H1 (cell line): ENCODE data around the gene MRPS12. TPM values are rescaled to one million over a fixed set of nuclear protein-coding genes. Genes with fewer than 3 reads are reported as not detected.

Experiments used
- CTCF ChIA-PET: fragments of 300-600 bp; sonication (Branson Sonifier 250); formaldehyde crosslinking; loops from one replicate; lab custom pipeline; 2021; ENCODE audit not compliant: partially characterized antibody; lab: Charles Lee
- POLR2A ChIA-PET: fragments of 300-600 bp; sonication (Branson Sonifier 250); formaldehyde crosslinking; loops from one replicate; lab custom pipeline; 2021; ENCODE audit warnings: inconsistent platforms; ENCODE audit not compliant: partially characterized antibody; lab: Charles Lee
- DNase-seq, 2 experiments: peaks; one replicate each; pipeline versions ENCODE4 v3.0.0 to v3.0.0-alpha.2; 2010 to 2022; ENCODE audit warnings: low spot score in 2 of 2, low read depth in 1 of 2, mixed read lengths in 1 of 2
- FAIRE-seq: peaks from 2 replicates; lab custom pipeline; 2011; peaks lifted over from hg19 to GRCh38; lab: Jason Lieb, UNC
- H2AFZ ChIP-seq: 2 replicates; pipeline ENCODE4 v1.8.1; 2012; ENCODE audit warnings: low read length, inconsistent platforms
- H2AK5ac ChIP-seq: 2 replicates; pipeline ENCODE4 v1.6.1; 2013; ENCODE audit warnings: low read depth, low read length
- H2BK120ac ChIP-seq: replicated peaks from 2 replicates; pipeline ENCODE3; 2013; ENCODE audit warnings: low read depth, low read length, inconsistent platforms
- H2BK12ac ChIP-seq: 2 replicates; pipeline ENCODE4 v1.6.1; 2013; ENCODE audit warnings: low read depth, low read length
- H2BK15ac ChIP-seq: 2 replicates; pipeline ENCODE4 v1.6.1; 2013; ENCODE audit warnings: low read length
- H2BK20ac ChIP-seq: 2 replicates; pipeline ENCODE4 v1.6.1; 2013; ENCODE audit warnings: low read length
- H2BK5ac ChIP-seq: 2 replicates; pipeline ENCODE4 v1.6.1; 2013; ENCODE audit warnings: low read depth, low read length
- H3K14ac ChIP-seq: 2 replicates; pipeline ENCODE4 v1.6.1; 2013; ENCODE audit warnings: inconsistent platforms; ENCODE audit not compliant: insufficient read length
- H3K18ac ChIP-seq: 2 replicates; pipeline ENCODE4 v1.6.1; 2013; ENCODE audit warnings: low read length; ENCODE audit errors: extremely low read depth
- H3K23ac ChIP-seq: 2 replicates; pipeline ENCODE4 v1.6.1; 2013; ENCODE audit warnings: inconsistent platforms; ENCODE audit not compliant: insufficient read length
- H3K23me2 ChIP-seq: 2 replicates; pipeline ENCODE4 v1.6.1; 2013; ENCODE audit warnings: low read depth, low read length
- H3K27ac ChIP-seq: 2 replicates; pipeline ENCODE4 v1.6.1; 2011; ENCODE audit warnings: low read depth, low read length, inconsistent platforms
- H3K27me3 ChIP-seq, 4 experiments: replicated peaks in 1 of 4; 1 replicate in 1 of 4; 2 replicates in 3 of 4; pipeline versions ENCODE4 v1.6.1 to v1.8.1; 2011 to 2013; ENCODE audit warnings: low read length in 3 of 4, mild to moderate bottlenecking in 3 of 4, inconsistent platforms in 2 of 4, mixed read lengths in 2 of 4, moderate library complexity in 1 of 4; ENCODE audit not compliant: control insufficient read depth in 3 of 4, insufficient read depth in 3 of 4; ENCODE audit errors: extremely low read depth in 1 of 4
- H3K36me3 ChIP-seq, 4 experiments: 2 replicates each; pipeline versions ENCODE4 v1.6.1 to v1.8.1; 2011 to 2013; ENCODE audit warnings: mild to moderate bottlenecking in 4 of 4, low read length in 3 of 4, moderate library complexity in 2 of 4, control low read depth in 1 of 4, inconsistent platforms in 1 of 4; ENCODE audit not compliant: insufficient read depth in 4 of 4, control insufficient read depth in 2 of 4
- H3K4ac ChIP-seq: replicated peaks from 2 replicates; pipeline ENCODE3; 2013; ENCODE audit warnings: low read length, low read depth, mixed read lengths, inconsistent platforms; ENCODE audit not compliant: insufficient read length
- H3K4me1 ChIP-seq, 4 experiments: replicated peaks in 1 of 4; 1 replicate in 1 of 4; 2 replicates in 3 of 4; pipeline versions ENCODE4 v1.6.1 to v1.8.1; 2011 to 2013; ENCODE audit warnings: low read length in 3 of 4, inconsistent platforms in 2 of 4, mixed read lengths in 1 of 4; ENCODE audit not compliant: insufficient read depth in 4 of 4, control insufficient read depth in 3 of 4
- H3K4me2 ChIP-seq, 2 experiments: 2 replicates each; pipeline versions ENCODE4 v1.6.1 to v1.8.1; 2011 to 2013; ENCODE audit warnings: low read depth in 2 of 2, low read length in 2 of 2, control low read depth in 1 of 2, inconsistent platforms in 1 of 2, mild to moderate bottlenecking in 1 of 2; ENCODE audit not compliant: insufficient read depth in 1 of 2
- H3K4me3 ChIP-seq, 4 experiments: fragments of 200-600, 300-600 bp in 1 of 4; sonication (generic), shearing (Covaris generic), sonication (Bioruptor Twin) in 1 of 4; 2 replicates each; pipeline versions ENCODE4 v1.5.1 to v1.8.1; 2011 to 2016; ENCODE audit warnings: low read length in 4 of 4, low read depth in 3 of 4, control low read depth in 2 of 4, inconsistent platforms in 2 of 4, mild to moderate bottlenecking in 2 of 4, mixed read lengths in 1 of 4, moderate library complexity in 1 of 4; ENCODE audit not compliant: insufficient read depth in 2 of 4; ENCODE audit errors: extremely low read depth in 1 of 4
- H3K56ac ChIP-seq: replicated peaks from 2 replicates; pipeline ENCODE3; 2013; ENCODE audit warnings: low read depth, mild to moderate bottlenecking, mixed read lengths, low read length, inconsistent platforms; ENCODE audit not compliant: insufficient read length
- H3K79me1 ChIP-seq: 2 replicates; pipeline ENCODE4 v1.6.1; 2013; ENCODE audit warnings: low read depth, low read length, control low read depth
- H3K79me2 ChIP-seq, 2 experiments: 2 replicates each; pipeline versions ENCODE4 v1.6.1 to v1.8.1; 2012 to 2013; ENCODE audit warnings: low read length in 2 of 2, mild to moderate bottlenecking in 2 of 2, inconsistent platforms in 1 of 2; ENCODE audit not compliant: insufficient read depth in 2 of 2, control insufficient read depth in 1 of 2
- H3K9ac ChIP-seq, 4 experiments: replicated peaks in 1 of 4; 1 replicate in 1 of 4; 2 replicates in 3 of 4; pipeline versions ENCODE4 v1.6.1 to v1.8.1; 2011 to 2013; ENCODE audit warnings: low read depth in 3 of 4, low read length in 3 of 4, control low read depth in 2 of 4, mild to moderate bottlenecking in 2 of 4, moderate library complexity in 2 of 4, inconsistent platforms in 1 of 4; ENCODE audit errors: extremely low read depth in 1 of 4
- H3K9me3 ChIP-seq, 2 experiments: 2 replicates each; pipeline versions ENCODE4 v1.6.1 to v1.8.1; 2012 to 2013; ENCODE audit warnings: mild to moderate bottlenecking in 2 of 2, moderate library complexity in 2 of 2, control low read depth in 1 of 2, inconsistent platforms in 1 of 2, low read depth in 1 of 2, low read length in 1 of 2, mixed read lengths in 1 of 2; ENCODE audit not compliant: insufficient read depth in 2 of 2
- H4K20me1 ChIP-seq, 2 experiments: replicated peaks in 1 of 2; 2 replicates each; pipeline versions ENCODE3 to v1.8.1; 2011 to 2013; ENCODE audit warnings: inconsistent platforms in 2 of 2, low read length in 2 of 2, mild to moderate bottlenecking in 1 of 2; ENCODE audit not compliant: insufficient read depth in 2 of 2, control insufficient read depth in 1 of 2
- H4K5ac ChIP-seq: 2 replicates; pipeline ENCODE4 v1.6.1; 2013; ENCODE audit warnings: low read length, low read depth, mixed read lengths, inconsistent platforms; ENCODE audit not compliant: insufficient read length
- H4K8ac ChIP-seq: 2 replicates; pipeline ENCODE4 v1.8.0; 2013; ENCODE audit warnings: mild to moderate bottlenecking, moderate library complexity, low read length, inconsistent platforms; ENCODE audit not compliant: insufficient read depth; ENCODE audit errors: extremely low read depth
- H4K91ac ChIP-seq: replicated peaks from 2 replicates; pipeline ENCODE3; 2013; ENCODE audit warnings: low read length, mixed read lengths, inconsistent platforms; ENCODE audit not compliant: insufficient read length
- BACH1 ChIP-seq: IDR thresholded peaks from 2 replicates; pipeline ENCODE4 v1.6.1; 2012; ENCODE audit warnings: low read length, improper control_type of control experiment
- BCL11A ChIP-seq, 2 experiments: IDR thresholded peaks; one replicate each; pipeline ENCODE4 v1.6.1; 2011; ENCODE audit warnings: low read depth in 2 of 2, low read length in 2 of 2, mild to moderate bottlenecking in 2 of 2
- BRCA1 ChIP-seq: IDR thresholded peaks from 2 replicates; pipeline ENCODE4 v1.6.1; 2012; ENCODE audit warnings: low read depth, low read length, improper control_type of control experiment
- CHD1 ChIP-seq: IDR thresholded peaks from 2 replicates; pipeline ENCODE4 v1.6.1; 2012; ENCODE audit warnings: low read depth, low read length, improper control_type of control experiment
- FOSL1 ChIP-seq: IDR thresholded peaks from 2 replicates; pipeline ENCODE4 v1.6.1; 2011; ENCODE audit warnings: mild to moderate bottlenecking, low read depth, low read length, moderate library complexity; ENCODE audit not compliant: insufficient read depth
- GTF2F1 ChIP-seq: IDR thresholded peaks from 2 replicates; pipeline ENCODE4 v1.6.1; 2012; ENCODE audit warnings: low read depth, low read length, improper control_type of control experiment, borderline replicate concordance
- KDM5A ChIP-seq: fragments of 200-600 bp; IDR thresholded peaks from 2 replicates; pipeline ENCODE4 v1.7.1; 2012; ENCODE audit warnings: mild to moderate bottlenecking, low read length, inconsistent platforms, mixed read lengths
- MAFK ChIP-seq: IDR thresholded peaks from 2 replicates; pipeline ENCODE4 v1.6.1; 2012; ENCODE audit warnings: low read depth, mild to moderate bottlenecking, improper control_type of control experiment, low read length
- RXRA ChIP-seq: IDR thresholded peaks from 2 replicates; pipeline ENCODE4 v1.6.1; 2011; ENCODE audit warnings: low read depth, mild to moderate bottlenecking, low read length, moderate library complexity; ENCODE audit not compliant: insufficient read depth
- SIN3A ChIP-seq, 2 experiments: IDR thresholded peaks in 1 of 2; conservative IDR thresholded peaks in 1 of 2; 2 replicates each; pipeline ENCODE4 v1.6.1; 2011 to 2012; ENCODE audit warnings: low read length in 2 of 2, improper control_type of control experiment in 1 of 2, low read depth in 1 of 2, mild to moderate bottlenecking in 1 of 2
- TAF7 ChIP-seq: optimal IDR thresholded peaks from 2 replicates; pipeline ENCODE3; 2011; ENCODE audit warnings: low read depth, mild to moderate bottlenecking, inconsistent platforms, low read length, moderate library complexity, borderline replicate concordance
- WGBS, 2 experiments: shearing (Covaris generic) in 1 of 2; methylation state at CpG; one replicate each; pipeline versions ENCODE4 v1.1.6 to v1.1.7; 2013 to 2015; ENCODE audit warnings: low lambda C conversion rate in 2 of 2, mixed read lengths in 2 of 2, inconsistent platforms in 1 of 2, low coverage in 1 of 2, missing lambda C conversion rate in 1 of 2; ENCODE audit not compliant: insufficient replicate concordance in 2 of 2, insufficient coverage in 1 of 2, insufficient read length in 1 of 2; ENCODE audit errors: extremely low coverage in 1 of 2, missing lambda C conversion rate in 1 of 2; 5-methylcytosine and 5-hydroxymethylcytosine counted together
- polyA plus RNA-seq, 7 experiments: library from polyadenylated mRNA; depleted of rRNA in 3 of 7; stranded (reverse) in 5 of 7; unstranded in 2 of 7; fragments of >200 nt in 5 of 7; fragments of 200-250 nt in 2 of 7; gene quantifications; 1 replicate in 5 of 7; 2 replicates in 1 of 7; 4 replicates in 1 of 7; pipeline versions ENCODE4 v1.2.1 to v1.2.3, GENCODE V29; 2011 to 2013; ENCODE audit warnings: missing spikeins in 2 of 7, mixed read lengths in 2 of 7
- total RNA-seq: library from RNA; stranded (reverse); fragmentation: NEBNext Ultra II Directional; extraction: Animal tissue kit (Norgen Biotek cat#: 25700); gene quantifications from 2 replicates; pipeline ENCODE4 v1.2.1, GENCODE V29; 2021

Gene MRPS12
- total and polyA plus RNA-seq, 2 of the 8 experiments (the other 6 are each of a cell fraction or from before 2014, with no cell fraction given): 79.0 to 175 TPM

- Histone ChIP-seq H4K91ac (no peak overlapping the region), H3K36me3 (peaks cover 0 to 6% (median under 1%) of the 10 kb centered on the region in 4 experiments; a peak in 5 of 8 replicates), H3K4me3 (no peak overlapping the region), H3K14ac (no peak overlapping the region), H4K20me1 (peaks cover 0 to 6% of the 10 kb centered on the region in 2 experiments), H3K79me2 (no peaks in the 10 kb centered on the region; a peak in 1 of 4 replicates), H3K4me1 (peaks cover 0 to 3% (median 0%) of the 10 kb centered on the region in 4 experiments; a peak in 1 of 7 replicates), H3K23me2 (peaks cover 3% of the 10 kb centered on the region; the same call in 1 of the 2 replicates), H3K23ac (no peak overlapping the region), H3K9ac (no peak overlapping the region), H3K27ac (no peak overlapping the region), H3K4me2 (no peak overlapping the region), H2BK5ac (no peak overlapping the region), H3K56ac (no peak overlapping the region), H2BK15ac (no peak overlapping the region), H3K27me3 (no peaks in the 10 kb centered on the region; a peak in 1 of 7 replicates), H3K4ac (no peak overlapping the region), H2BK120ac (no peak overlapping the region), H4K8ac (no peak overlapping the region; the same call in 1 of the 2 replicates), H2BK12ac (no peak overlapping the region), H2AFZ (no peak overlapping the region), H3K9me3 (no peaks in the 10 kb centered on the region), H3K79me1 (no peaks in the 10 kb centered on the region), H4K5ac (no peak overlapping the region), H2BK20ac (no peak overlapping the region), H2AK5ac (no peak overlapping the region), H3K18ac (no peak overlapping the region)
- CTCF ChIA-PET: interaction anchor here (0.5 to 3.6 kb wide), 2 partner anchors 15 to 491 kb away, joined by 5 to 16 read pairs; partner anchors contain the start of genes MRPS12 and SARS2
- 87% methylated on average over 42 of the region's 44 CpGs; no CpG with 5 or more reads in 1 of the 2 experiments for WGBS, 2 experiments
- DNase-seq (no peak), FAIRE-seq (no peak)
- POLR2A ChIA-PET: interaction anchor here (0.7 to 6.7 kb wide), 7 partner anchors 9 to 82 kb away, joined by 3 to 36 read pairs (median 4); partner anchors contain the start of genes MRPS12 and SARS2
- TF ChIP-seq SIN3A (conservative IDR thresholded peaks at IDR 0.05 in 1 of 2, IDR thresholded peaks at IDR 0.05 in 1 of 2; ENCODE audit: low read depth in 1 of 2, low read length in 2 of 2): no peak
- TF ChIP-seq KDM5A: no peak
- TF ChIP-seq RXRA: no peak
- TF ChIP-seq TAF7: no peak
- TF ChIP-seq CHD1: no peak
- TF ChIP-seq BCL11A (IDR thresholded peaks at IDR 0.05; ENCODE audit: low read depth in 2 of 2, low read length in 2 of 2): no peak
- TF ChIP-seq BRCA1: no peak
- no peak for TF ChIP-seq BACH1
- TF ChIP-seq MAFK: no peak
- no peak for TF ChIP-seq FOSL1
- no peak for TF ChIP-seq GTF2F1
These were observed 15.1 kb upstream of the MRPS12 start for GRCh38 chr19:38915329-38916321.
